Ishikawa (cell line): ENCODE results near the gene SOHLH2.

Experiments used
- TCF12 ChIP-seq: IDR thresholded peaks from 2 replicates; pipeline ENCODE4 v1.6.1; 2012; ENCODE audit warnings: low read depth
- TF ChIP-seq, protein P1 (sequence below): IDR thresholded peaks from 2 replicates; pipeline ENCODE4 v1.6.1; 2012; ENCODE audit warnings: low read depth, mild to moderate bottlenecking

DNA sequence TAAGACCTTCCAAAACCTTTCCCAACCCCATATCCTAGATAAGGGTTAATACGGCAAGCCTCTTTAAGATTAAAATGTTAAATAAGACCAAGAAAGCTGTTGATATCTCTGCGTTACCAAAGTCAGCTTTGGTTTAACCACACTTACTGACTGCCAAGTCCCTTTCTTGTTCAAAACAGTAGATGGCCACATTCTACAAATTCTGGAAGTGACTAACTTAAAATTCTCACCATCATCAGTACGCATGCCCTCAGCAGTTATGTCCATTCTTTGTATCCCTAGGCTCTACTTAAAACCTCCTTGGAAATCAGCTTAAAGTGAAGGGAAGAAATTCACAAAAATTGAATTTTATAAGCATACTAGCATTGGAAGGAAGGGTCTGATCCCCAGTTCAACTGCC lies 23.6 kb downstream of the SOHLH2 start:
- TF ChIP-seq, protein P1, sequence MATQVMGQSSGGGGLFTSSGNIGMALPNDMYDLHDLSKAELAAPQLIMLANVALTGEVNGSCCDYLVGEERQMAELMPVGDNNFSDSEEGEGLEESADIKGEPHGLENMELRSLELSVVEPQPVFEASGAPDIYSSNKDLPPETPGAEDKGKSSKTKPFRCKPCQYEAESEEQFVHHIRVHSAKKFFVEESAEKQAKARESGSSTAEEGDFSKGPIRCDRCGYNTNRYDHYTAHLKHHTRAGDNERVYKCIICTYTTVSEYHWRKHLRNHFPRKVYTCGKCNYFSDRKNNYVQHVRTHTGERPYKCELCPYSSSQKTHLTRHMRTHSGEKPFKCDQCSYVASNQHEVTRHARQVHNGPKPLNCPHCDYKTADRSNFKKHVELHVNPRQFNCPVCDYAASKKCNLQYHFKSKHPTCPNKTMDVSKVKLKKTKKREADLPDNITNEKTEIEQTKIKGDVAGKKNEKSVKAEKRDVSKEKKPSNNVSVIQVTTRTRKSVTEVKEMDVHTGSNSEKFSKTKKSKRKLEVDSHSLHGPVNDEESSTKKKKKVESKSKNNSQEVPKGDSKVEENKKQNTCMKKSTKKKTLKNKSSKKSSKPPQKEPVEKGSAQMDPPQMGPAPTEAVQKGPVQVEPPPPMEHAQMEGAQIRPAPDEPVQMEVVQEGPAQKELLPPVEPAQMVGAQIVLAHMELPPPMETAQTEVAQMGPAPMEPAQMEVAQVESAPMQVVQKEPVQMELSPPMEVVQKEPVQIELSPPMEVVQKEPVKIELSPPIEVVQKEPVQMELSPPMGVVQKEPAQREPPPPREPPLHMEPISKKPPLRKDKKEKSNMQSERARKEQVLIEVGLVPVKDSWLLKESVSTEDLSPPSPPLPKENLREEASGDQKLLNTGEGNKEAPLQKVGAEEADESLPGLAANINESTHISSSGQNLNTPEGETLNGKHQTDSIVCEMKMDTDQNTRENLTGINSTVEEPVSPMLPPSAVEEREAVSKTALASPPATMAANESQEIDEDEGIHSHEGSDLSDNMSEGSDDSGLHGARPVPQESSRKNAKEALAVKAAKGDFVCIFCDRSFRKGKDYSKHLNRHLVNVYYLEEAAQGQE, result no peak
- no peak for TF ChIP-seq TCF12
